Keratinocyte (primary cell): ENCODE results near the gene CASP6.

Experiments used
- CTCF ChIP-seq, 3 experiments: IDR thresholded peaks in 1 of 3; conservative IDR thresholded peaks in 1 of 3; optimal IDR thresholded peaks in 1 of 3; 2 replicates in 2 of 3; 3 replicates in 1 of 3; pipeline versions ENCODE3 to v1.5.1; 2011; ENCODE audit warnings: low read length in 3 of 3, mild to moderate bottlenecking in 3 of 3, moderate library complexity in 2 of 3, control low read depth in 1 of 3, inconsistent platforms in 1 of 3; ENCODE audit not compliant: insufficient read depth in 2 of 3; ENCODE audit errors: extremely low read depth in 1 of 3
- EZH2 ChIP-seq: IDR thresholded peaks from one replicate; pipeline ENCODE4 v1.6.1; 2012; ENCODE audit warnings: inconsistent platforms, mild to moderate bottlenecking, low read length, moderate library complexity

- TF ChIP-seq CTCF (optimal IDR thresholded peaks at IDR 0.05 in 1 of 3, IDR thresholded peaks at IDR 0.05 in 1 of 3, conservative IDR thresholded peaks at IDR 0.05 in 1 of 3; ENCODE audit: extremely low read depth in 1 of 3, insufficient read depth in 2 of 3, low read length in 3 of 3): no peak
- TF ChIP-seq EZH2: no peak
Measured at GRCh38 chr4:109691411-109691920, 11.8 kb downstream of the CASP6 start.
